KOPT-K1 (cell line): ENCODE results near the gene SRRM2.

Experiments used
- H3K27ac ChIP-seq: fragments of 200-600 bp; sonication (generic); 2 replicates; pipeline ENCODE4 v1.5.1; 2016; ENCODE audit warnings: antibody characterized with exemption, mild to moderate bottlenecking, low read depth, low read length; ENCODE audit not compliant: poor library complexity, severe bottlenecking
- H3K36me3 ChIP-seq: fragments of 200-600 bp; sonication (generic); 2 replicates; pipeline ENCODE4 v1.5.1; 2017; ENCODE audit warnings: antibody characterized with exemption, mild to moderate bottlenecking, low read length, moderate library complexity; ENCODE audit not compliant: insufficient read depth
- H3K9me3 ChIP-seq: fragments of 200-600 bp; sonication (generic); 2 replicates; pipeline ENCODE4 v1.5.1; 2017; ENCODE audit warnings: antibody characterized with exemption, low read length, mild to moderate bottlenecking; ENCODE audit not compliant: insufficient read depth, poor library complexity, severe bottlenecking

The SRRM2 gene

DNA sequence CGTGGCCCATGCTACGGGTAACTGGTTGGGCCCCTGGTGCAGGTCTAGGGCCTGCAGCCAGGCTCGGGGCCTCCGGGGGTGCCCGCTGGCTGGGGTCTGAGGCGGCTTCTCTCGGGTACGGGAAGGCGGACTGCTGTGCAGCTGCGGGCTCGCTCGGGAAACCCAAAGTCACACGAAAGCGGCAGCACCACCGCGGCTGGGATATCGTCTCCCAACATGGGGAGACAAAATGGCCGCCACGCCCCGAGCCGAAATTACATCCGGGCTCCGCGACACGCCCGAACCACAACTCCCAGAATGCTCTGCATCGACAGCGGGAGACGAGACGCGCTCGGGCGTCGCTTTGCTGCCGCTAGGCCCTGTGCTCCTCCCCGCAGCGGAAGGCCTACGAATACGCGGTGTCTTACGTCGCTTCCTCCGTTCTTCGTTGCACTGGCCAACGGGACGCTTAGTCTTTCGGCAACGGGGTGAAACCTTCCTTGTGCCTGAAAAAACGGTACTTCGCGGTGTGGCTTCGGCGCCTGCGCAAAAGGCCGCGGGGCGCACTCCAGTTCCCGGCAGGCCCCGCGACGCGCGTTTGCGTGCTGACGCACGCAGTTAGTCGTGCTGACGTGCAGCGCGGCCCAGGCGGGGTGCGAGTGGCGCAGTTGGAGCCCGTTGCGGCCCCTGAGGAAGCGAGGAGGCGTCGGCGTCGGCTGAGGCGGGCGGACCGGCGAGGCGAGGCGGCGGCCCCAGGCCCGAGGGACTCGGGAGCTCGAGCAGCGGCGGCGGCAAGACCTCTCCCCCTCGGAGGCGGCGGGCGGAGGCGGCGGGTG, at the start of gene SRRM2:
SRRM2 (plus strand) TSS at position 604 of the 815 bp plus-strand sequence. CDS start 3,727 bp downstream, outside the sequence.
- Histone ChIP-seq H3K27ac (peak within 1 kb of the TSS; percentile 97), H3K9me3 (no peaks in the 10 kb centered on the region), H3K36me3 (peaks cover 35% of the 10 kb centered on the region)

GRCh38 chr16:2702871-2703745, 49.3 kb upstream of the SRRM2 start:
- Histone ChIP-seq H3K27ac (no peak overlapping the region), H3K9me3 (no peaks in the 10 kb centered on the region), H3K36me3 (peaks cover 94% of the 10 kb centered on the region)

- H3K27ac ChIP-seq, result no peak overlapping the region
- H3K9me3 ChIP-seq, result no peaks in the 10 kb centered on the region
- peaks cover 92% of the 10 kb centered on the region for H3K36me3 ChIP-seq
Measured at GRCh38 chr16:2704166-2704982, 48.1 kb upstream of the SRRM2 start.

DNA sequence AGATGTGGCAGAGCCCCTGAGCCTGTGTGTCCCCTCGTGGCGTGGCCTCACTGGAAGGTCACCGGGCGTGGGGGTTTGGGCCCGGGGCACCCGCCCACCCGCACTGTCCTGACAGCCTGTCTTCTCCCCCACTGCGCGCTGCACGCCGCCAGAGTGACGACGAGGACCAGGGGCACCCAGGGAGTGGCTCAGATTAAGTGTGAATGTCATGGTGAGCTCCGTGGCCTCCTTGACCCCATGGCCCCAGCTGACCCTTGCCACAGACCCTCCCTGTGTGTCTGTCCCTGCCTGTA, 47.5 kb upstream of the SRRM2 start:
- H3K9me3 ChIP-seq, result no peaks in the 10 kb centered on the region
- no peak overlapping the region for H3K27ac ChIP-seq
- peaks cover 90% of the 10 kb centered on the region for H3K36me3 ChIP-seq

DNA sequence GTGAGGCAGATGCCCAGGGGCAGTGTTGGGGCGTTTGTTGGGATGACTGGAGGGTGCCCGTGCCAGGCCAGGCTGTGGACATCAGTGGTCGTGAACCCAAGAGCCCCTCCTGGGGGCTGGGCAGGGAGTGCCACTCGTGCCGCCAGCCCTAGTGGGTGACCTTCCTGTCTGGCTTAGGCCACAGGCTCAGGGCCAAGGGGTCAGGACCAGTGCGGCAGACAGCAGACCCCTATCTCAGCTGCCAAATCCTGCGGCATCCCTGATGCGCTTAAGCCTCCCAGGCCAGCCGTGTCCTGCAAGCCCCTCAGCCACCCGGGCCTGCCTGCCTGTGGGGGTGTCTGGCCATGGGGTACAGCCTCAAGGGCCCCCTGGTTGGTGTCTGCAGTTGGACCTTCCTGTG, 47.1 kb upstream of the SRRM2 start:
- Histone ChIP-seq H3K36me3 (peaks cover 86% of the 10 kb centered on the region), H3K27ac (no peak overlapping the region), H3K9me3 (no peaks in the 10 kb centered on the region)

GRCh38 chr16:2706085-2706484, 46.4 kb upstream of the SRRM2 start:
- Histone ChIP-seq H3K9me3 (no peaks in the 10 kb centered on the region), H3K36me3 (peaks cover 78% of the 10 kb centered on the region), H3K27ac (no peak overlapping the region)

DNA sequence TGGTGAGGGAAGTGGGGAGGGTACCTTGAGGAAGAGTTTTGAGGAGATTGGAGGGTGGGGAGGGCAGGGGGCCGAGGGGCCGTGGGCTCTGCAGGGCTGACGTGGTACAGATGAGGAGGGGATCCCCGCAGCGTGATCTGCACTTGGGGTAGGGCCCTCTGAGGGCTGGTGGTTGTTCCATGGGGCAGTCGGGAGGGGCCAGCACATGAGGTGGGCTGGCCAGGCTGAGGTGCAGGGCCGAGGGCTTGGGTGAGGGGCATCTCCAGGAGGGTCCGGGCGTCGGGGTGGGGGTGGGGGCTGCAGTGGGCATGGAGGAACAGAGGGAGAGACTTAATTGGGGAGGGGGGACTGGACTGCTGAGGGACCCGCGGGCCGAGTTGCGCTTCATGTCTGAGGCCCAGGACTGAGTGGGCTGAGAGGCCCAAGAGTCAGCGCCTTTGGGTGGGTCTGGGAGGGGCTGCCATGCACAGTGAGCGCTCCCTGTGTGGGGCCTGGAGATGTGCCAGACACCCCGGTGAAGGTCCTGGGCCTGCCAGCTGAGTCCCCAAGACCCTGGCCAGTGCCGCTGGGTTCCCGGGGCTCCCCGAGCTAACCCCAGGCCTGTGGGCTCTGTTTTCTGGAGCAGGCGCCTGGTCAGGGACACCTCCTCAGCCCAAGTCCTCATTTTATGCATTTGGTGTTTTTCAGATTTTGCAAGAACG, 45.7 kb upstream of the SRRM2 start:
- Histone ChIP-seq H3K27ac (no peak overlapping the region), H3K36me3 (peaks cover 71% of the 10 kb centered on the region), H3K9me3 (no peaks in the 10 kb centered on the region)

- peaks cover 63% of the 10 kb centered on the region; the same call in 1 of the 2 replicates for H3K36me3 ChIP-seq
- H3K9me3 ChIP-seq, result no peaks in the 10 kb centered on the region
- no peak overlapping the region for H3K27ac ChIP-seq
Measured at GRCh38 chr16:2707368-2708289, 44.8 kb upstream of the SRRM2 start.

GRCh38 chr16:2708290-2708639, 44.2 kb upstream of the SRRM2 start:
- H3K36me3 ChIP-seq, result peaks cover 56% of the 10 kb centered on the region; the same call in 1 of the 2 replicates
- no peaks in the 10 kb centered on the region for H3K9me3 ChIP-seq
- H3K27ac ChIP-seq, result no peak overlapping the region

DNA sequence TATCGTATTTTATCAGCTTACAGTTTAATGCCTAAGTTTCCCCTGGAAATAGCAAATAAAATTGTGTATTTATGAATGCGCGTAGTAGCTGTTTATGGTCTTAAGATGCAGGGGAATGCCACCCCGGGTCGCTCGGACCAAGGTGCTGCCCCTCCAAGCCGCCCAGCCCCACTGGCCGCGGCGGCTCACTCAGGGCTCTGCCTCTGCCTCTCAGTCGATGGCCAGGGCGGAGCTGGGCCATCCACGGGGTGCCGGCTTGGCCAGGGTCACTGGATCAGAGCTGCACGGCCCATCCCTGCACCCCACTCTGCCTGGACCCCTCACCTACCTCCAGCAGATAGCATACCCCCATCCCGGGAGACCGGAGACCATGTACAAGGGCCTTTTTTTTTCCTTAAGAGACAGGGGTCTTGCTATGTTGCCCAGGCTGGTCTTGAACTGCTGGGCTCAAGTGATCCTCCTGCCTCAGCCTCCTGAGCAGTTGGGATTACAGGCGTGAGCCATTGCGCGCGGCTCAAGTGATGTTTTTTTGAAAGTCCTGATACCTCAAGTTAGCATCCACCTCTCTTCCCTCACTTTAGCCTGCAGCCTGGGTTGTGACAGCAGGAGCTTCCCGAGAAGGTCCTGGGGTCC, 43.4 kb upstream of the SRRM2 start:
- Histone ChIP-seq H3K27ac (no peak overlapping the region), H3K36me3 (peaks cover 48% of the 10 kb centered on the region; the same call in 1 of the 2 replicates), H3K9me3 (no peaks in the 10 kb centered on the region)

GRCh38 chr16:2709588-2709984, 42.9 kb upstream of the SRRM2 start:
- Histone ChIP-seq H3K27ac (no peak overlapping the region), H3K9me3 (no peaks in the 10 kb centered on the region), H3K36me3 (peaks cover 43% of the 10 kb centered on the region; the same call in 1 of the 2 replicates)

- H3K27ac ChIP-seq, result no peak overlapping the region
- peaks cover 37% of the 10 kb centered on the region; the same call in 1 of the 2 replicates for H3K36me3 ChIP-seq
- no peaks in the 10 kb centered on the region for H3K9me3 ChIP-seq
Measured at GRCh38 chr16:2710021-2710710, 42.3 kb upstream of the SRRM2 start.

- peaks cover 31% of the 10 kb centered on the region; the same call in 1 of the 2 replicates for H3K36me3 ChIP-seq
- no peak overlapping the region for H3K27ac ChIP-seq
- no peaks in the 10 kb centered on the region for H3K9me3 ChIP-seq
Measured at GRCh38 chr16:2710711-2711231, 41.7 kb upstream of the SRRM2 start.
